ENCODE data around the gene ACVR1.

DNA sequence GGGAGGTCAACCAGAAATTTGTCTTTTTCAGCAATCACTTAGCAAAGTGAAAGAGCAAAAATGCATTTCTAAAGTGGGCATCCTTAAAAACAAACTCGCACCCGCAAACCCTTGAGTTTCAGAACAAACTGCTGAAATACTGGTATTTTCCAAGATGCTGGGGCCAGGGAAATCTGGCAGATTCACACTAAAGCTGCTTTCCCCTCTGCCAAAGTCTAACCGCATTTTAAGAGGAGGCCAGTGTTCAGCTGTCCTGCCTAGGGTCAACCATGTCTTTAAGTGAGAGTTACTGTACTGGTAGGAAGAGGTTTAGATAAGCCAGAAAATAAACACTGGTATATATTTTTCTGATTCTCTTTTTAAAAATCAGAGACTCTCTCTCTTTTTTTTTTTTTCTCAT, 55.9 kb downstream of the ACVR1 start:
- TF ChIP-seq ZBTB8A (IDR thresholded peaks at IDR 0.05; ENCODE audit: partially characterized antibody) (no peak), ZNF121 (CRISPR knock-in tag; conservative IDR thresholded peaks at IDR 0.05) (no peak)

All from K562 (cell line).